Fibroblast of lung (primary cell): ENCODE results near the gene RNF220. TPM values are rescaled to one million over a fixed set of nuclear protein-coding genes. Genes with fewer than 3 reads are reported as not detected.

Experiments used
- DNase-seq, 2 donors: peaks; one replicate each; pipeline versions ENCODE4 v3.0.0 to v3.0.0-alpha.2; 2010; ENCODE audit warnings: low read depth in 2 of 2
- H2AFZ ChIP-seq: 2 replicates; pipeline ENCODE4 v1.5.1; 2012; ENCODE audit warnings: low read length, control low read depth, inconsistent platforms
- H3K27ac ChIP-seq: 2 replicates; pipeline ENCODE4 v1.5.1; 2011; ENCODE audit warnings: low read length, control low read depth; ENCODE audit not compliant: insufficient read depth
- H3K27me3 ChIP-seq: 2 replicates; pipeline ENCODE4 v1.5.1; 2011; ENCODE audit warnings: mild to moderate bottlenecking, low read length; ENCODE audit not compliant: control insufficient read depth, insufficient read depth
- H3K36me3 ChIP-seq: 2 replicates; pipeline ENCODE4 v1.5.1; 2011; ENCODE audit warnings: low read length; ENCODE audit not compliant: control insufficient read depth, insufficient read depth
- H3K4me1 ChIP-seq: 2 replicates; pipeline ENCODE4 v1.5.1; 2011; ENCODE audit warnings: low read length; ENCODE audit not compliant: control insufficient read depth, insufficient read depth; ENCODE audit errors: extremely low read depth
- H3K4me2 ChIP-seq: 2 replicates; pipeline ENCODE4 v1.5.1; 2011; ENCODE audit warnings: low read length, control low read depth; ENCODE audit not compliant: insufficient read depth; ENCODE audit errors: extremely low read depth
- H3K4me3 ChIP-seq, 4 experiments: fragments of 200-600 bp in 1 of 4; sonication (generic) in 1 of 4; replicated peaks in 1 of 4; 2 replicates each; pipeline ENCODE4 v1.5.1; 2011 to 2016; ENCODE audit warnings: low read length in 4 of 4, low read depth in 3 of 4, mild to moderate bottlenecking in 3 of 4, control low read depth in 2 of 4, inconsistent platforms in 1 of 4, mixed read lengths in 1 of 4; ENCODE audit not compliant: insufficient read depth in 1 of 4; ENCODE audit errors: control extremely low read depth in 1 of 4
- H3K79me2 ChIP-seq: 2 replicates; pipeline ENCODE4 v1.5.1; 2012; ENCODE audit warnings: mild to moderate bottlenecking, low read length, inconsistent platforms; ENCODE audit not compliant: control insufficient read depth, insufficient read depth
- H3K9ac ChIP-seq: 2 replicates; pipeline ENCODE4 v1.5.1; 2011; ENCODE audit warnings: mild to moderate bottlenecking, low read length, control low read depth; ENCODE audit not compliant: insufficient read depth
- H3K9me3 ChIP-seq: 2 replicates; pipeline ENCODE4 v1.5.1; 2012; ENCODE audit warnings: low read depth, low read length; ENCODE audit not compliant: control insufficient read depth, insufficient read depth
- H4K20me1 ChIP-seq: 2 replicates; pipeline ENCODE4 v1.5.1; 2011; ENCODE audit warnings: low read length; ENCODE audit not compliant: control insufficient read depth, insufficient read depth; ENCODE audit errors: extremely low read depth
- CTCF ChIP-seq, 2 donors: IDR thresholded peaks in 1 of 2; conservative IDR thresholded peaks in 1 of 2; 1 replicate in 1 of 2; 2 replicates in 1 of 2; pipeline ENCODE4 v1.5.1; 2011 to 2012; ENCODE audit warnings: low read length in 2 of 2, control low read depth in 1 of 2, inconsistent platforms in 1 of 2, low read depth in 1 of 2, mild to moderate bottlenecking in 1 of 2
- EZH2 ChIP-seq: IDR thresholded peaks from 2 replicates; pipeline ENCODE4 v1.5.1; 2012; ENCODE audit warnings: low read length, control low read depth, mild to moderate bottlenecking; ENCODE audit errors: missing control alignments
- polyA plus RNA-seq, 2 donors: library from polyadenylated mRNA; depleted of rRNA in 1 of 2; stranded (reverse) in 1 of 2; unstranded in 1 of 2; fragments of >200 nt; gene quantifications; 2 replicates each; pipeline ENCODE4 v1.2.1, GENCODE V29; 2011 to 2012; ENCODE audit warnings: missing spikeins in 1 of 2
- total RNA-seq: library from RNA; depleted of rRNA; stranded (reverse); fragments of >200 nt; gene quantifications from 2 replicates; pipeline ENCODE4 v1.2.1, GENCODE V29; 2014

Gene RNF220
- total and polyA plus RNA-seq, 2 donors (not counting 1 experiment from before 2014, with no cell fraction given), result 42.3 to 52.0 TPM

GRCh38 chr1:44645476-44646244 lies 240.6 kb downstream of the RNF220 start:
- H2AFZ ChIP-seq, result no peak overlapping the region
- H3K27ac ChIP-seq, result peak overlapping the region; percentile 68

GRCh38 chr1:44646261-44647110 lies 241.4 kb downstream of the RNF220 start:
- peak; percentile 62 to 93 for DNase-seq
- TF ChIP-seq EZH2, result no peak
- TF ChIP-seq CTCF (conservative IDR thresholded peaks at IDR 0.05 in 1 of 2, IDR thresholded peaks at IDR 0.05 in 1 of 2; ENCODE audit: low read depth in 1 of 2, low read length in 2 of 2), result no peak
- Histone ChIP-seq H3K36me3 (peaks cover 30% of the 10 kb centered on the region), H4K20me1 (no peaks in the 10 kb centered on the region), H2AFZ (no peak overlapping the region), H3K27me3 (no peaks in the 10 kb centered on the region), H3K9me3 (no peaks in the 10 kb centered on the region), H3K4me3 (no peak overlapping the region), H3K9ac (no peak overlapping the region), H3K4me1 (peaks cover 8% of the 10 kb centered on the region), H3K79me2 (no peaks in the 10 kb centered on the region), H3K4me2 (no peak overlapping the region), H3K27ac (peak overlapping the region; percentile 68)

More at GRCh38 chr1:44645476-44646244, 240.6 kb downstream of the RNF220 start:
- TF ChIP-seq EZH2 (no peak), CTCF (conservative IDR thresholded peaks at IDR 0.05 in 1 of 2, IDR thresholded peaks at IDR 0.05 in 1 of 2; ENCODE audit: low read depth in 1 of 2, low read length in 2 of 2) (no peak)
- Histone ChIP-seq H3K4me2 (peak overlapping the region; percentile 2), H3K4me1 (peaks cover 8% of the 10 kb centered on the region), H3K79me2 (no peaks in the 10 kb centered on the region), H3K27me3 (no peaks in the 10 kb centered on the region), H4K20me1 (no peaks in the 10 kb centered on the region), H3K36me3 (peaks cover 28% of the 10 kb centered on the region), H3K9me3 (no peaks in the 10 kb centered on the region), H3K9ac (no peak overlapping the region), H3K4me3 (peak overlapping the region in 1 of 4 experiments; percentile 10)
- peak; percentile 68 to 90 for DNase-seq

- Histone ChIP-seq H3K27me3 (no peaks in the 10 kb centered on the region), H3K4me3 (no peak overlapping the region), H3K4me2 (no peak overlapping the region), H2AFZ (no peak overlapping the region), H3K27ac (no peak overlapping the region), H3K36me3 (peaks cover 28% of the 10 kb centered on the region), H3K9ac (no peak overlapping the region), H3K79me2 (no peaks in the 10 kb centered on the region), H3K4me1 (peaks cover 8% of the 10 kb centered on the region), H3K9me3 (no peaks in the 10 kb centered on the region), H4K20me1 (no peaks in the 10 kb centered on the region)
- no peak for DNase-seq
- no peak for TF ChIP-seq EZH2
- TF ChIP-seq CTCF (conservative IDR thresholded peaks at IDR 0.05 in 1 of 2, IDR thresholded peaks at IDR 0.05 in 1 of 2; ENCODE audit: low read depth in 1 of 2, low read length in 2 of 2), result no peak
Observed at GRCh38 chr1:44647896-44648295, 242.8 kb downstream of the RNF220 start.
